Activated effector memory CD4-positive, alpha-beta T cell treated with Interleukin-2 at 50 U/mL for 16 hours (primary cell): ENCODE measurements around the gene MC1R.

Experiments used
- DNase-seq: peaks from one replicate; pipeline ENCODE4 v3.0.0-alpha.2; 2020

Gene MC1R

GRCh38 chr16:89897204-89897603 is 21.5 kb upstream of the MC1R start:
- no peak for DNase-seq

- no peak for DNase-seq
Observed at GRCh38 chr16:89898201-89898967, 20.3 kb upstream of the MC1R start.

DNA sequence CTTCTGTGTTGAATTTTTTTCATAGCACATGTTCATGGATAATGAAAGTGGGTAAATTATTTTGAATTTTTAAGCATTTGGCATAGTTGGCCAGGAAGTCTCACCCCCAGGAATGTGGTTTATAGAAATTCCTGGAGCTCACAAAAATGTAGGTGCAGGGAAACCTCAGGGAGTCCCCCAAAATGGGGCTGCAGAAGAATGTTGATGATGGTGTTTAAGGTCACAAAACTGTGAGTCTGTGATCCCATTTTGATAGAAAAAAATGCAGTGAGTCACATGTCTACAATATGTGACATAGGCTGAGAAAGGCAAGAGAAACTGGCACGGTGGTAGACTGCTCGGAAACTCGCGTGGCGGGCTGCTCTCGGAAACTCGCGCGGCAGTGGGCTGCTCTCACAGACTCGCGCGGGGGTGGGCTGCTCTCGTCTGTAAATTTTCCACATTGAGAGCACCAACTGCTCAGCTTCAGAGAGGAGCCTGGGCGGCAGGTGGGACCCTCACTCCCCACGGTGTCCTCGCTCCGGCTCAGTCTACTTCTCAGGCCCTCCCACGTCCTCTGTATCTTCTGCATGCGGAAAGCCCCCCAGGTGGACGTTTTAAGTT is 18.7 kb upstream of the MC1R start:
- no peak for DNase-seq

DNA sequence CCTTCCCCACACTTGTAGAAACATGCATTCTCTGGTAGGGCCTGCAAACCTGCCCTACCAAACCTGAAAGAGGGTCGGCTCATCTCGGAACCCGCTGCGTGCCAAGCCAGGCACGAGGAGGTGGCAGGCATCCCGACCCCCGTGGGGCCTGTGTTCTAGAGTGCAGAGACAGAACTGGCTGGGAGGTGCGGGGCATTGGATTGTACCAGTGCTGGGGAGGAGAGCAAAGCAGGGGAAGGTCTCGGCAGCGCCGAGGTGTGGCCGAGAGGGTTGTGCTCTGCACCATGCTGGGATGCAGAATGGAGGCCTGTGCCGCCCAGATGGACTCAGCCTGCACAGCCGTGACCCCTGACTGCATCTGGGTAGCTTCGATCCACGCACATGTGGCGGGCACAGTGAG is 17.8 kb upstream of the MC1R start:
- no peak for DNase-seq

DNA sequence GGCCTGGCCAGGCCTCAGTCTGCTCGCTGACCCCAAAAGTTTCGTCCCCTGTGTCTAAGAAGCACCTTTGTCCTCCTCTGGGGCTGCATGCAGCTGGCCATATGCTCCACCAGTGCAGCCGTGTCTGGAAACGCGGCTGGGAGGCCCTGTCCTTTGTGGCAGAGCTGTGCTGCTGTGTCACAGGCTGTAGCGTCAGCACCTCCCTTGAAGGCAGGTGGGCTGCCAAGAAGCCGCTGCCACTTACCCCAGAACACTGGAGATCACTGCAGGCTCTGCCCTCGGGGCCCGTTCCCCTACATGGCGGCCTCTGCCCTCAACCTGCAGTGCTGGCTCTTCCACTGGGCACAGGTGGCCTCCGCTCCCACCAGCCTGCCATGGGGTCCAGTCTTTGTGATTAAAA is 15.7 kb upstream of the MC1R start:
- DNase-seq: no peak

GRCh38 chr16:89903908-89904515 is 14.7 kb upstream of the MC1R start:
- DNase-seq: no peak

DNA sequence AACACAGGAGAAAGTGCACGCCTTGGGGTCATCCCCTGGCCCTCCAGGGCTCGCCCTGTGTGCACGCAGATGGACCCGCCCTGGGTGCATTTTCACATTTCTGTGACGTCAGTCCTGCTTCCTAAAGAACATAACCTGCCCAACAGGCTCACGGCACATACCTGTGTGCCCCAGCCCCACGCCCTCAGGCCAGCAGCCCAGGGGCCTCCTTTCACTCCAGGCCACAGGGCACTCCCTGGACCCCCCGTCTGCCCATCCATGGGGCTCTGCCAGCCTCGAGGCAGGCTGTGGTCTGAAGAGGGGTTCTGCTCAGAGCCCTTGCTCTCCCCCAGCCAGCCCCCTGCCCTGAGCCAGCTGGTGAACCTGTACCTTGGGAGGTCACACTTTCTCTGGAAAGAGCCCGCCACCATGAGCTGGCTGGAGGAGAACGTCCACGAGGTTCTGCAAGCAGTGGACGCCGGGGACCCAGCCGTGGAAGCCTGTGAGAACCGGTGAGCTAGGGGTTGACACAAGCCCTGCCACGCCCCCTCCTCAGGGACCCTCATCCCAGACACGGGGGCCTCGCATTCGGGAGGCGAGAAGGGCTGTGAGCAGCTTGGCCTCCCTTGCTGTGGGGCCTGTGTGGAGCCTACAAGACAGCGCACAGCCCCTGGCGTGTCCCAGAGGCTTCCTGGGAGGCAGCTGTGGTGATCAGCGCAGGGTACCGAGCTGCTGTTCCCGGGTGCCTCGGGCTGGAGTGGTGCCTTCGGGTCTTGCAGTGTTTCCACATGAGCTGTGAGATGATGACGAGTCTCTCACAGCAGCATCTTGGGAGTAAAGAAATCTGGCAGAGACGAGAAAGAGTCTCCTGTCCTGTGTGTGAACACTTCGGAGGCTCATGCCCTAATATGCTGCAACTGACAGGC is 13.8 kb upstream of the MC1R start:
- no peak for DNase-seq

- DNase-seq: no peak
Observed at GRCh38 chr16:89905511-89906139, 13.0 kb upstream of the MC1R start.

DNA sequence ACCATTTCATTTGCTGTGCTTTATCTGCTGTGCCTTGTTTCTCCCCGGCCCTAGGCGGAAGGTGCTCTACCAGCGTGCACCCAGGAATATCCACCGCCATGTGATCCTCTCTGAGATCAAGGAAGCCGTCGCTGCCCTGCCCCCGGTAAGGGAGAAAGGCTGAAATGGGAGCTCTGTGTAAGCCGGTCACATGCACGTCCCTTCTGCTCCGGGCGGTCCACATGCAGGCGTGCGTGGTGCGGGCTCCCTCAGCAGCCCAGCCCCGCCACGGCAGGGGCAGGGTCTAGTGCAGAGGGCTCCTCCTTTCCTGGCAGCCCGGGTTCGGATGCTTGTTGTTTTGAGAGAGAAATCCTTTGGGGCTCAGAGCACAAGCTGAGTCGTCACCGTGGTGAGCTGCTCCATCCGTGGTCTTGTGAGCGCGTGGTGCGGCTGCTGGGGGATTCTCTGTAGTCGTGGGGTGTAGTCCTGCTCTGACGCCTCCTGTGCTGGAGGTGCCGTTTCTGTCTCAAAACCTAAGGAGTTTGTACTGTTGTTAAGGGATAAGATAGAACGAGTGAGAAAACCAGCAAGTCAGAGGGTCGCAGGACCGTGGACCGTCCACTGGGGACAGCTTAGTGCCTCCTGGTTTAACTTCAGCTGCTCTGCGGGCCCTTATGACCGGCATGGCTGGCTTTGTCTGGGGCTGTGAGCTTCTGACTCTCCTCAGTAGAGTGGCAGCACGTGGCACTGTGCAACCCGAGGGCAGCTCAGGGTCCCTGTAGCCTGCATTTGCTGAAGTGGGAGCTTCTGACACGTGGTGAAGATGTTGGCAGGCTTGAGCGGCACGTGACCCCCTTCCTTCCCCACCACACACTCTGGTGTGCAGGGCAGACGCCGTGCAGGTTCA is 12.3 kb upstream of the MC1R start:
- no peak for DNase-seq

DNA sequence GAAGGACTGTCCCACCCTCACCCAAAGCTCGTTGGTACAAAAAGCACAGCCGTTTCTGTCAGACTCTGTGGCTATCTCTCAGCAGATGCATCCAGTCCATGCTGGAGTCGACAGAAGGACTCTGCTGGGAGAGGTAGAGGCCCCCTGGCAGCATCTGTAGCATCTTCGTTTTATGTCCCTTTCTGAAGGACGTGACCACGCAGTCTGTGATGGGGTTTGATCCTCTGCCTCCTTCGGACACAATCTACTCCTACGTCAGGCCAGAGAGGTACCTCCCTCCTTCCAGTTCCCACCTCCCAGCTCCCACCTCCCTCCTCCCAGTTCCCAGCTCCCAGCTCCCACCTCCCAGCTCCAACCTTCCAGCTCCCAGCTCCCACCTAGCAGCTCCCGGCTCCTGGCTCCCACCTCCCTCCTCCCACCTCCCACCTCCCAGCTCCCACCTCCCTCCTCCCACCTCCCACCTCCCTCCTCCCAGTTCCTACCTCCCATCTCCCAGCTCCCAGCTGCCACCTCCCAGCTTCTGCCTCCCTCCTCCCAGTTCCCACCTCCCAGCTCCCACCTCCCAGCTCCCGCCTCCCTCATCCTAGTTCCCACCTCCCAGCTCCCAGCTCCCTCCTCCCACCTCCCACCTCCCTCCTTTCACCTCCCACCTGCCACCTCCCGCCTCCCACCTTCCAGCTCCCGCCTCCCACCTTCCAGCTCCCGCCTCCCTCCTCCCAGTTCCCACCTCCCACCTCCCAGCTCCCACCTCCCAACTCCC is 11.4 kb upstream of the MC1R start:
- no peak for DNase-seq

DNA sequence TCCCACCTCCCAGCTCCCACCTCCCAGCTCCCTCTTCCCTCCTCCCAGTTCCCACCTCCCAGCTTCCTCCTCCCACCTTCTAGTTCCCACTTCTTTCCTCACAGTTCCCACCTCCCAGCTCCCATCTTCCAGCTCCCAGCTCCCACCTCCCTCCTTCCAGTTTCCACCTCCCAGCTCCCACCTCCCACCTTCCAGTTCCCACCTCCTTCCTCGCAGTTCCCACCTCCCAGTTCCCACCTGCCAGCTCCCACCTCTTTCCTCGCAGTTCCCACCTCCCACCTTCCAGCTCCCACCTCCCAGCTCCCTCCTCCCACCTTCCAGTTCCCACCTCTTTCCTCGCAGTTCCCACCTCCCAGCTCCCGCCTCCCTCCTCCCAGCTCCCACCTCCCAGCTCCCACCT is 10.4 kb upstream of the MC1R start:
- no peak for DNase-seq

- peak; percentile 51 for DNase-seq
Observed at GRCh38 chr16:89909777-89910716, 8.6 kb upstream of the MC1R start.

DNA sequence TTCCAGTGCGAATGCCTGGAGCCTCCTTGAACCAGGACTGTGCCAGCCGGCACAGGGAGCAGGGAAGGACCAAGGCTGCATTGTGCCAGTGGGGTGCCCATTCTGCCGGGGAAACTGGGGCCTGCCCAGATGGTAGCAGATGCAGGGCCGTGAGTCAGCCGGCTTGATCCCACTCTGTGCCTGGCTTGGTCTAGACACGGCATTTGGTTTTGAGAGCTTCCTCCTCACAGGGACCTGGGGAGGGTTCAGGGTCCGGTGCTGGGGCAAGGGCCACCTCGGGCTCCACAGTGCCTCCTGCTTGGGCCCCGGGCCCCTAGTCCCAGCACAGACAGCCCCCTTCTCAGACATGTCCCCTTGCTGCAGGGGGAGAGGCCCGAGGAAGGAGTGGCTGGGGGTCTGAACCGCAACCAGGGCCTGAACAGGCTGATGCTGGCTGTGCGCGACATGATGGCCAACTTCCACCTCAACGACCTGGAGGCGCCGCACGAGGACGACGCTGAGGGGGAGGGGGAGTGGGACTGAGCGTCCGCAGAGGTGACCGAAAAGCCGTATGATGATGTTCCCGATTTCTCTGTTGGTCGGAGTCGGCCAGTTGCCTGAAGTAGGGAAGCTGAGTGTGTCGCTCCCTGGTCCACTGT is 7.8 kb upstream of the MC1R start:
- DNase-seq: no peak

DNA sequence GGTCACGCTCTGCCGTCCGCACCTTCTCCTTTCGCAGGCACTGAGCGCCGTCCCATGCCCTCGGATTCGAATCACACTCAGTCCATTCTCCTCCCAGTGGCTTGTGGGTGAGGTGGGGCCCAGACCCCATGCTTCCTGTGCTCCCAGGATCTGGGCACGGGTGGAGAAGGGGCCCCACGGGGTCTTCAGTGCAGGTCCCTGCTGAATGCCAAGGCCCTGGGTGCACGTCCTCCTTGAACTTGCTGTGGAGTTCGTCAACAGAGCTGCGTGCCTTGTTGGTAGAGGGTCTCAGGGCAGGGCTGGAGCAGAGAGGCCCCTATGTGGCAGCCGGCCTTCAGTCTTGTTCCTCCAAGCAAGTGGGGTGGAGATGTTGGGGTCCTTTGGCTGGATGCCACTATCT is 7.3 kb upstream of the MC1R start:
- DNase-seq: no peak

DNA sequence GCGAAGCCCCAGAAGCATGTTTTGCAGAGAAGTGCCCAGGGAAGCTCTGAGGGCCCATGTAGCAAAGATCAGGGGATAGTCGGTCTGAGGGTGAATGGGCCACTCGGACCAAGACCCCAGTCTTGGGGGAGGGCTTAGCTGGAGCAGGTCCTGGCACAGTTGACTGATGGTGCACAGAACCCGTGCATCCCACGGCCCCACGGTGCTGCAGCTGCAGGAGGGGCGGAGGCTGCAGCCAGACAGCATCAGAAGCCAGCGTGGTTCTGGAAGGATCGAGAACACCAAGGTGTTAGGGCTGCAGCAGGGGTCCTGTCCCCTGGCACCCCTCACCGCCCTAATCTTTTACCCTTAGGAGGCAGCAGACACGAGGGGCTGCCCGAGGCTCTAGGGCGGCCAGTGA is 6.5 kb upstream of the MC1R start:
- DNase-seq: no peak

GRCh38 chr16:89912627-89913026 is 6.0 kb upstream of the MC1R start:
- DNase-seq: no peak

GRCh38 chr16:89913408-89914387 is 5.0 kb upstream of the MC1R start:
- DNase-seq: no peak
